HG02623 (cell line): ENCODE data around the gene FBLN1.

Experiments
- ATAC-seq: cut with Tn5 transposase; IDR thresholded peaks from one replicate; pipeline ENCODE4 v1.9.1; 2021; ENCODE audit warnings: moderate library complexity; ENCODE audit not compliant: unreplicated experiment

The FBLN1 gene

DNA sequence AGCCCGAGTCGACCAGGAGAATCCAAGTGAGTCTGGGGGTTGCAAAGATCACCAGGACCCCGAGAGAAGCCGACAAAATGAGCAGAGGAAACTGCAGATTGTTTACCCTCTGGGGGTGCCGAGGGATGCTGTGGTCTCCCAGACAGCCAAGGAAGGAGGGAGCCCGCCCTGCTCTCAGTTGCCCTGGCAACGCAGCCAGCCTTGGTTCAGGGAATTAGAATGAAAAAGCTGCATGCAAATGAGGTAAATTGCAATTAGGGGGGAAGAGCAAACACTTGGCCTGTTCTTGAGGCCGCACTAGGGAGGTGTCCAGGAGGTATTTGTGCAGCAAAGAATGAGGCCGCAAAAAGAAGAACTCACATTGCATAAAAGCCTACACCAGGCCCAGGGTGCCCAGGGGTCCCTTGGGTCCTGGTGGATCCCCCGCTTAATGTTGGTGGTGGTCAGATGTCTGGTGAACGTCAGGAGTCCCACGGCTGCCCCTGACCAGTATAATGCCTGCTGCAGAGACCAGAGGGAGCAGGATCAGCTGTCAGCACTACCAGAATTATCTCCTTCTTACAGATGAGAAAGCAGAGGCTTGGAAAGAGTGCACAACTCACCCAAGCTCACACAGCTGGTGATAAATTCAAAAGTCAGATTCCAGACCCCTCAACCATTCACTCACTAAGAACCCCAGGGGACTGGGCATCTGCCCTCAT is 128.6 kb downstream of the FBLN1 start:
- no peak for ATAC-seq

DNA sequence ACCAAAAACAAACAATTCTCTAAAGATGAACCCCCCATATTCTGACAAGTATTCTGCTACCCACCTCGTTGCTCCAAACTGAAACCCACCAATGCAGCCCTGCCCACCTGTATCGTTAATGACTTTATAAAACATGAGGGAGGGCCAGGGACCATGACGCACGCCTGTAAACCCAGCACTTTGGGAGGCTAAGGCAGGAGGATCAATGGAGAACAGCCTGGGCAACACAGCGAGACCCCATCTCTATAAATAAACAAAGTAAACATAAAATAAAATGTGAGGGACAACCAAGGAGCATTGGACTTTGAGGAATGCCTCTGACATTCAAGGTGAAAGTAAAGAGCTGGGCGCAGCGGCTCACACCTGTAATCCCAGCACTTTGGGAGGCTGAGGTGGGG is 129.2 kb downstream of the FBLN1 start:
- ATAC-seq: no peak

DNA sequence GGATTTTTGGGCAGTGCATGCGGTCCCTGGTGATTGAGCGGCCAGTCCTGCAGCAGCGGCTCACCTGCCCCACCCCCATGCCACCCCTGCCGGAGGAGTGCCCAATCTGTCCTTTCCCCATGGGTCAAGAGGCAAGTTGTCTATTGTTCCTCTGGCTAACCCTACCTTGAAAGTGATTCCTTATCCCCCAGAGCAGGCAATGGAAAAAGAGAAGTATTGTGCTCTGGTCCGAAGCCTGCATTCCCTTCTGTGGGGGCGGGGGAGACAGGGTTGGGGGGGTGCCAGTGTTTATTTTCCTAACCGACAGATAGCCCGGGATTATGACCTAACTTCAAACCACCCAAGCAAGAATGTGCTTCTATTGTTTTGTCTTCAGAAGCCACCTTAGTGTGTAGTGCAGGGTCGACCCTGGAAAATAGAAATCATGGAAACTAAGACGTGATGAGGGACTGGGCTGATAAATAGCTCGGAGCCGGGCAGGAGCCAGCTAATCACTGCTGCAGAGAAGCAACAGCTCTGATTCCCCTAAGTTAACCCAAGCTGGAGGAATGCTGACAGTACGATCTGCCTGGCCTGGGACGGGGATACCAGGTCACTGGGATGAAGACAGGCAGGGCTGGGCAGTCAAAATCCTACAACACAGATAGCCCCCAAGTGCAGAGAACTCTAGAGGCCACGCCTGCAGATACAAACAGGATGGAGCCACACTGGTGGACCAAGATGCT is 130.3 kb downstream of the FBLN1 start:
- no peak for ATAC-seq

DNA sequence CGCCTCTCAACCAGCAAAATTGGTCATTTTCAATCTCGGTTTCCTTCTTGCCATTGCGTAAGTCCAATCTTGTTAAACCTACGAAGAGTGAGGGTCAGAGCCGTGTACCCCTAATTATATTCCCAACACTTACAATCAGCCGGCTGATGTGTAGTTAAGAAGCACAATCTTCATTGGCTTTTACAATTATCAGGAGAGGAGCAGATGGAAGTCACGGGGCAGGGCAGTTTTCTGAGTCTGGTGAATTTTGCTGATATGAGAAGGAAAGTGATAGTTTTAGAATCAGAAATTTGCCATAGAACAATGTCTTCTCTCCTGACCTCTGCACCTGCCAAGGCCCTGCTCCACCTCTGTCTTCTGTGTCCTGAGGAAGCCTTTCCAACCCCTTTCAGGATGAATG is 134.0 kb downstream of the FBLN1 start:
- ATAC-seq: no peak

DNA sequence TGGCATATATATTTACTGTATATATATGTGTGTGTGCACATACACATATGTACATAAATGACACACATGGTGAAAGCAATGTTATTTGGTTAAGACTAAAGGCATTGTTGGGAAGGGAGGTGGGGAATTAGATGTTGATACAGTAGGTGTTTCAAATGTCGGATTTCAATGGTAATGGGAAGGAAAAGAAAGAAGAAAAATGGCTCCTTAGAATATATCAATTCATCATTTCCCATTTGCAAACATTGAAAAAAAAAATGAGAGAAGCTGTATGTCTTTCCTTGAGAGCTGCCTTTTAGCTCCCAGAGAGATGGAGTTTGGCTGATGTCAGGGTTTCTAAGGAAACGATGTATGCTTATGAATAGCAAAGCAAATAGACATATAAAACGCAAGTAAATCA is 135.5 kb downstream of the FBLN1 start:
- ATAC-seq: no peak

DNA sequence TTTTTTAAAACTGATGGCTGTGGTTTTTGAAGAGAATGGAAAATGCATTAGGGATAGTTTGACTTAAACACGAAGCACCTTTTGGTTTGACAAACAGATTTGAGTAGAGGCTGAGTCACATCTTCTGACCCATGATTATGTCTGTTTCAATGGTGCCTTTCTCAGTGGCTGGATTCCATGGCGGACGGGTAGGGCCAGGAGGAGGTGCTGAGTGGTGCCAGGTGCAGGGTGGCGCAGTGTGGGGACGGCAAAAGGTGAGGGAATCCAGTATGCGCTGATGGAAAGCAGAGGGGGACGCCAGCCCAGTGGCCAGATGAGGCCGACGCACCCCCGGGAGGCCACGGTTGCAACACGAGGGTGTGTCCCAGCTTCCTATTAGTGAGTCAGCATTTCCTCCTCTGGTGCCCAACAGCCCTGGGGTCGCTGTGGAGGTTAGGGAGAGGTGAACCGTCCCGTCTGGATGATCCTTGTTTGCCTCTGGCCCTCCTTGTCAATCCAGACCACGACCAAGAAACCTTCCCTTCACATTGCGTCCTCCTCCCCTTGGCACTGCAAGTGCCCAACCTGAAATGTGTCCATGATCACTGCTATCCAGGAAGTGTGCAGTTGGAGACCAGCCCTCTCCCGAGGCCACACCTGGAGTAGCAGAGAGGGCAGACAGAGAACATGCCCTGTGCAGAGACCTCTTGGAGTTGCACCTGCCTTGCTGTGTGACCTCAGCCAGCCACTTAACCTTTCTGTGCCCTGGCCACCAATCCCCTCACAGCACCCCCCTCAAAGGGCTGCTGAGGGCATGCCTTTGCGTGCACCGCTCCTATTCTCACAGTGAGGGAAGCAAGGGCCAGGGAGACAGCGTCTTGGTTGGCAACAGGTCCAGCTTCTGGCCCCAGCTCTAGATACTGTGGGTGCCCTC is 136.4 kb downstream of the FBLN1 start:
- ATAC-seq: no peak

DNA sequence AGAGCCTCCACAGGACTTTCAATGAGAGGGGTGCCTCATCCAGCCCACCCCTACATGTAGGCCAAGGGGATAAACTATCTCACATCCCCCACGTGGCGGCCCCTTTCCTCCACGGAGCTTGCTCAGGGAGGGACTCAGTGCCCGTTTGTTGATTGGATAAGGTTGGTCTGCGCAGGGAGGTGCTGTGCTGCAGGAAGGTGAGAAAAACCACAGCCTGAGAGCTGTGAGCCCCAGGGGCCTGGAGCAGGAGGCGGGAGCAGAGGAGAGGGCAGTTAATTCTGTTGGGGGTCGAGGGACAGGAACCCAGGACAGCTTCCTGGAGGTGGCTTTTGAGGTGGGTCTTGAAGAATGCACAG is 137.0 kb downstream of the FBLN1 start:
- no peak for ATAC-seq

DNA sequence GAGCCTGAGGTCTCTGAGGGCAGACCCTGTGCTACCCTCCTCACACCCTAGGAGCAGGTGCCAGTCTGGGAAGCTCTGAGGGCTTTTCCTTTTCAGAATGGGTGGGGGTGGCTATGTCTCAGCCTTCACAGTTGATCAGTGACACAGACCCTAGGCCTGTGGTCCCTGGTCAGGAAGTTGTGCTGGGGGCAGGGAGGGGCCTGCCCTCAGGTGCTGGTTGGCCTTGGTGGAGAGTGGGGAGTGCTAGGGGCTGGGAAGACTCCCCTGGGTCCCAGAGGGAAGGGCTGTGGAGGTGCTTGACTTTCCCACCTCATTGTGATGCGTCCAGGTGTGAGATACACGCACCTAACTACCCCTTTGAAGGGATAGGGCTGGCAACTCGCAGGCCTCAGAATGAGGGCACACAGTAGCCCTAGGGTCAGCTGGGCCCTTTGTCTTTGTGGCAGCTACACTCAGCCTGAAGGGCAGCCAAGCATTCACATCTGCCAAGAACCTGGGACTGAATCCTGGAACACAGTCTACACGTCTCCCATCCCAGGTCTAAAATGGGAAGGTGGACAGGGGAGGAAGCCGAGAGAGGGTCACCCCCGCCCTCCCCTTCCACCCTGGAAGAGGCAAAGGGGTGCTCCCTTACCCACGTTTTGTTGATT is 137.7 kb downstream of the FBLN1 start:
- no peak for ATAC-seq

DNA sequence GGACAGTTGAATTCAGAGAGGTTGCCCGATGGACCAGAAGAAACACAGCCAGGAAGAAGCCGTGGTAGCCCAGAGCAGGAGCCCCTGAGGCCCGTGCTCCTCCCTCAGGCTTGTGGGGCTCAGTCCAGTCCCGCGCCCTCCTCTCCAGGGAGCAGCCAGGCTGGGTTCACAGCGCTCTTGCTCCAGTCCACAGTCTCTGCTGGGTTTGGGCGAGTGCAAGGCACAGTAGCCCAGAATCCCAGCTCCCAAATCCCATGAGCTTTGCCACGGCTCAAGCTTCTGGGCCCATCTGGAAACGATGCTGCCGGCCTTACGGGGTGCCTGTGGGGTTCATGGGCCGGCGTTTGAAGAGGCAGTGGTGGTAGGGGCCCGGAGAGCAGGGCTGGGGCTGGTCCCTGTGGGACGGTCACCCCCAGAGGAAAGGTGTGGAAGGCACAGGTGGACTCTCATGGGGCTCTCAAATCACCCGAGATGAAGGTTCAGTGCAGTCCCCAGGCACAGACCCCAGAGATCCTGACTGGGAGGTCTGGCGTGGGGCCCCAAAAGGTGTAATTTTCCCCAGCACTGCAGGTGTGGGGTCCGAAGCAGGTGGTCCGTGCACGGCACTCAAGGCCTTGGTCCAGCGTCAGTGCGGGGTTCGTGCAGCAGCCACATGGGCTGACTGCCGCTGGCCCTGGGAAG is 138.4 kb downstream of the FBLN1 start:
- ATAC-seq: no peak

DNA sequence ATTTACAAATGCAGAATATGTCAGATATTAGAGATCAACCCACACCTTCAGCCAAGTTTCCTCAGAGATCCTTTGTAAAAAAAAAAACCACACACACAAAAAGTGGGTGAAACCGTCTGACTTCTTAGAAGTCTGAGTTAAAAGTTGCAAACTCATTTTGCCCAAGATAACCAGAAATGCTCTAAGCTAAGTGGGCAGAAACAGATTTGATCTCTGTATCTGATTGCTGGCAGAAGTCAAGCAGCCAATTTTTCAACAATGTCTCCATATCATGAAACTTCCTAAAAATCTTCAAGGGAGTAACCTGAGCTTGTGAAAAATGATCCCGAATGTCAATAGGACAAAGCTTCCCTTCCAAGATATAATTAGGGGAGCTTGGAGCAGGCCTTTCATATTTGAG is 140.3 kb downstream of the FBLN1 start:
- ATAC-seq: no peak

DNA sequence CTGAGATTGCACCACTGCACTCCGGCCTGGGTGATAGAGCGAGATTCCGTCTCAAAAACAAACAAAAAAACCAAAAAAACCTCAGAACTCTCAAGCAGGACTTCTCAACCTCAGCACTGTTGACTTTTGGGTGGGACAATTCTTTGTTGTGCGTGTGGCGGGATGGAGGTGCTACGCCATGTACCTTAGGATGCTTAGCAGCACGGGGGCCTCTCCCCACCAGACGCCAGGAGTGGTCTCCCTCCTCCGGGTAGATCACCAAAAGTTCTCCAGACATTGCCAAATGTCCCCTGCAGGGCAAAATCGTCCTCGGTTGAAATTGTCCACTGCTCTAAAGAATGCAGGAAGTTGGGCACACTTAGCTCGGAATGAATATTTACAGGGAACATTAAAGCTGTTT is 142.0 kb downstream of the FBLN1 start:
- ATAC-seq: no peak

DNA sequence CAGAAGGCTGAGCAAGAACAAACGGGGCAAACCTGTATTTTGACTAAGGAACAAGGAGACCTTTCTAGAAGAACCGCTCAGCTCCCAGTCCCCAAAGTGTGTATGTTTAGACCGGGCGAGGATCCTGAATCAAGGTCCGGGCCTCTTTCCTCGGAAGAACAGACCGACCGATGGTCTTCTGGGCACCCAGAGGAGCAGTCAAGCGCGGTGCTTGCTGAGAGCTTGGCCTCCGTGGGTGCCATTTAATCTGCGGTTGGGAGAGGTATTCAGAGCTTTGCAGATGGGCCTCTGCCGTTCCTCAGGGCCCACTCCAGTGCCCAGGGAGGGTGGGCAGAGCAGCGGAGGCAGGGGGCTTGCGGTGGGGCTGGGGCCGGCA is 142.5 kb downstream of the FBLN1 start:
- ATAC-seq: no peak

DNA sequence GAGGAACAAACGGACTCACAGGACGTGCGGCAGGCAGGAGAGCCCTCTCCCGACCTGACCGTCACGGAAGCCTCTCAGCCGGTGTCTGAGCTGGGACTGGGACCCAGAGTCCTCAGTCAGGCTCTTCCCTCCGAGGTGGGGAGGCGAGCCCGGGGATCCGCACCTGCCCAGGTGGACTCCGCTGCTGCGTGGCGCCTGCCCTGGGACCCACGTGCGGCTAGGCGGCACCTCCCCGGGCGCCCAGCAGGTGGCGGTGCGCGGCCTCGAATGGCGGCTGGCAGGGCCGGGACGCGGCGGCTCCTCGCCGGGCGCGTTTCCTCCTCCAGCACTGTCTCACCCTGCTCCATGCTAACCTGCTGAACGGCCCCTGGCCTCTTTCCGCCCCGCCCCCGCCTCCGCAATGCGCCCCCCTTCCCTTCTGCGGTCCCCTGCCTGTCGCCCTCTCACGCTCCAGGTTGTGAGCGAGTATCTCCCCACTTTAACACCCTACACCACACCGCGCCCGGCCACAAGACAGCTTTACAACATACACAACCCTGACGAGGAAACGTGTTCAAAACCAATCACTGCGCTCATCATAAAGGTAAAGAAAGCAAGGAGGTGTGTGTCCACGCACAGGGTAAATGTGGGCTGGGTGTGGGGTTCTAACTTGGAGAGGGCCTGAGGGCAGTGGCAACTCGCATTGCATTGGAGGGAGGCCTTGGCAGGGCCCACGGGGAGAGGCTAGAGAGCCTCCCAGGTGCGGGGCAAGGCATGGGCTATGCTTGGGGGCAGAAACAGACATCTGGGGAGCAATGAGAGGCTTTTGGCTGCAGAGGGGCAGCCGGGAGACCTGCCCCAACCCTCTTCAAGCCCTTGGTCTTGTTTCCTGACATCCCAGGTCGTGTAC is 143.1 kb downstream of the FBLN1 start:
- ATAC-seq: no peak

DNA sequence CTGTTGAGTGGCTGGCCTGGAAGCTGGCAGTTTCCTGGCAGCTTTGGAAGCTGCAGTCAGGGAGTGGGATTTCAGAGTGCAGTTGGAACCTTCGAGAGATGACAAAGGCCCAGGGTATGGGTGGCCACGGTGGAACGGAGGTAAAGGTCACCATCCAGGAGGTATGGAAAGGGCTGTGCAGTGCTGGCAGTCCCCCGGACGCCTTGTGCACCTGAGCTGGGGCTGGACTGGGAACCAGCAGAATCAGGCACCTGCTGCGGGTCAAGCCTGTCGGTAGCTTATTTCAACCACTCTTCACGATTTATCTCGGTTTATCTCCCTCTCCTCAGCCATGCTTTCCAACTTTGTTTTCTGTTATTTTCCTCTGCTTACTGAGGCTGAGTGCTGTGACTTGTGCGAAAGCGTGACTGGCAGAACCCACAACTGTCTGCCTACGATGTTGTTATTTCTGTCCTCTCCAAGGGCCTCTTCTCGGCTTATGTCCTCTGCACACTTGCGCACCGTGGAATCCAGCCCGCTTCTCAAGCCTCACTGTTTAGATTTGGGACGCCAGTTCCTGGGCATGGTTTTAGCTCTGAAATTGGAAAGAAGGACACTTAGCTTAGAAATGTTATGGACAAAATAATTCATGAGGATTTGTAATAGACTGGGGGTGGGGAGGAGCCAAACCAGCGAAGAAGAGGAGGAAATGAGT is 145.0 kb downstream of the FBLN1 start:
- no peak for ATAC-seq

DNA sequence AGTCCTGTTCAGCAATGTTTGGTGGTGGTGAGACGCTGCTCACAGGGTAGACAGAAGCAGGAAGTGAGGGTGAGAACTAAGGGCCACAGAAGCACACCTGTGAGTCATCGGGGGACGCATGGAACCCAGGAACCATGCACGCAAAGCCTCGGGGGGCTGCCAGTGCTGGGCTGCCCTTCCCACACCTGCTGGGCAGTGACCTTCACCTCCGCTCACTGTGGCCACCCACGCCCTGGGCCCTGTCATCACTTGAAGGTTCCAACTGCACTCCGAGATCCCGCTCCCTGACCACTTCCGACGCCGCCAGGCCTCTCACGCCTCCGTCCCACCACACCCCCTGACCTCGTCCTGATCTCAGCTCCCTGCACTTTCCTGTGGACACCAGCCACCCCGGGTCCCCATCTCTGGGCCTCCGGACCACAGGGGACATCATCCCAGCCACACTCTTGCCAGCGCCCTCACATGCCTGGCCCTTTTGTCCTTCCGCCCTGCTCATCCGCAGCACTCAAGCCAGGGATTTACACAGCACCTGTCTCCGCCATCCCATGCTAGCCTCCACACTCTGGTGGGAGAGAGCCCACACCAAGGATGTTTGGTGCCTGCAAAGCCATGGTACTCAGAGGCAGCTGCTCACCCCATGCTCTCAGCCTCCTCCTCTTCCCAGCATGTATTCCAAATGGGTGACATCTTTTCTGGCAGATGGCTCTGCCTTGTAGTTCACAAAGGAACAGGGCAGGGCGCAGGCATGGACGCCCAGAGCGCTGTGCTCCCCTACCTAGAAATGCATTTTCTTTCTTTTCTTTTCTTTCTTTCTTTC is 145.8 kb downstream of the FBLN1 start:
- ATAC-seq: no peak

DNA sequence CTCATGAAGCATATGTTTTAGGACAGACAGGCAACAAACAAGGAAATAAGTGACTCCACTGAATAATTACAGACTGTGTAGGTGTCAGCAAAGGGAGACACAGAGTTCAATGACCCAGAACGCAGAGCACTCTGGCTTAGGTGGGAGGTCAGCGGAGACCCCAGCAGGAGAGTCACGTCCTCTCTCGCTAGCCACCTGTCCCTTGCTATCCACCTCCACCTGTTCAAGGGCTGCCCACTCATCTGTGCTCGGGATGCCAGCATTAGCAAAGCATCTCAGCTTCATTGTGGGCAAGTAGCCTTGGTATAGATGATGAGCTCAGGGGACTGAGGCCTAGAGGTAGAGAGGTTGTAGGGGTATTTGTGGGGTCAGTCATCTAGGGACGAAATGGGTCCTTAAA is 147.1 kb downstream of the FBLN1 start:
- no peak for ATAC-seq

DNA sequence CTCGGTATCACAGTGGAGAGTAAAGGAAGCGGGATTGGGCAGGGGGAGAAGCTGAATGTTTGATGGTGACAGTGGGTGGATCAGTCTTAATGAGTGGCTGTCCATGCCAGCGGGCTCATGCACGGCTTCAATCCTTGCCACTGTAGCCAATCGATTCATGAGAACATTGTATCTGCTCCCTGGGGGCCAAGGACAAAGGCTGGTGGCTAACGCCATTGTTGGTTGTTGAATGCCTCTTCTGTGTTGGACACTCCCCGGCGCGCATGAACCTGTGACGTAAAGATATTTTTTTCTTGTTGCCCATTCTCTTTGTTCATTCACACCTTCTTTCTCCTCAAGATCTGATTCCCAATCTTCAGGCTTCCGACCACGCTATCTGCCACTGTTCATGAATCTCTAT is 148.0 kb downstream of the FBLN1 start:
- ATAC-seq: no peak
